GM12872 (cell line): ENCODE data around the gene ATP1A1.

Experiments used
- CTCF ChIP-seq: IDR thresholded peaks from 3 replicates; pipeline ENCODE4 v1.5.1; 2011; ENCODE audit warnings: low read depth, mild to moderate bottlenecking, low read length, moderate library complexity; ENCODE audit not compliant: insufficient read depth

ATP1A1 gene

GRCh38 chr1:116329524-116330341 lies 43.3 kb upstream of the ATP1A1 start:
- TF ChIP-seq CTCF = no peak

- no peak for TF ChIP-seq CTCF
These were observed 42.7 kb upstream of the ATP1A1 start for GRCh38 chr1:116330342-116330652.

- no peak for TF ChIP-seq CTCF
These were observed 42.2 kb upstream of the ATP1A1 start for GRCh38 chr1:116330846-116331245.

GRCh38 chr1:116331523-116331922 lies 41.5 kb upstream of the ATP1A1 start:
- no peak for TF ChIP-seq CTCF

- TF ChIP-seq CTCF = no peak
These were observed 40.6 kb upstream of the ATP1A1 start for GRCh38 chr1:116332451-116332850.

GRCh38 chr1:116333171-116334014 lies 39.7 kb upstream of the ATP1A1 start:
- TF ChIP-seq CTCF = no peak

GRCh38 chr1:116334015-116334547 lies 39.0 kb upstream of the ATP1A1 start:
- no peak for TF ChIP-seq CTCF
